Umbilical cord (tissue), 2 donors: ENCODE results near the gene UGT2B7. TPM values are rescaled to one million over a fixed set of nuclear protein-coding genes. Genes with fewer than 3 reads are reported as not detected.
A peak's percentile ranks its signal among the peaks of the same experiment; 100 is the strongest.
"Not testable (repeated sequence)": the region's sequence is repeated elsewhere in the genome, so short reads cannot be mapped to it uniquely, and the experiment has no call there.

Source experiments
- DNase-seq: peaks from one replicate; pipeline ENCODE4 v3.0.0-alpha.2; 2015; ENCODE audit warnings: low spot score
- total RNA-seq: library from RNA; depleted of rRNA; stranded (reverse); fragments of >200 nt; gene quantifications from one replicate; pipeline ENCODE4 v1.2.3, GENCODE V29; 2014; ENCODE audit warnings: low replicate concordance; ENCODE audit not compliant: insufficient read depth

The UGT2B7 gene
- total RNA-seq, 1 donor from 2014 or later, result 4.8 TPM

GRCh38 chr4:69088473-69088872, 7.8 kb upstream of the UGT2B7 start:
- DNase-seq, result no peak

- DNase-seq, result no peak
Measured at GRCh38 chr4:69089388-69089787, 6.9 kb upstream of the UGT2B7 start.

GRCh38 chr4:69092190-69092589, 4.1 kb upstream of the UGT2B7 start:
- no peak for DNase-seq

GRCh38 chr4:69092980-69093568, 3.2 kb upstream of the UGT2B7 start:
- no peak for DNase-seq

- no peak for DNase-seq
Measured at GRCh38 chr4:69093681-69094080, 2.6 kb upstream of the UGT2B7 start.

GRCh38 chr4:69095301-69095731, 958 bp upstream of the UGT2B7 start:
- no peak for DNase-seq

- no peak for DNase-seq
Measured at GRCh38 chr4:69096810-69097209, 536 bp downstream of the UGT2B7 start.

GRCh38 chr4:69098470-69098869, 2.2 kb downstream of the UGT2B7 start:
- no peak for DNase-seq

GRCh38 chr4:69099910-69100309, 3.6 kb downstream of the UGT2B7 start:
- DNase-seq, result no peak

- DNase-seq, result not testable (repeated sequence)
Measured at GRCh38 chr4:69102668-69103067, 6.4 kb downstream of the UGT2B7 start.

- DNase-seq, result no peak
Measured at GRCh38 chr4:69104719-69105275, 8.5 kb downstream of the UGT2B7 start.

- not testable (repeated sequence) for DNase-seq
Measured at GRCh38 chr4:69115151-69115850, 19.0 kb downstream of the UGT2B7 start.

GRCh38 chr4:69115851-69116213, 19.6 kb downstream of the UGT2B7 start:
- no peak for DNase-seq

GRCh38 chr4:69116645-69117321, 20.5 kb downstream of the UGT2B7 start:
- peak; percentile 63 for DNase-seq

GRCh38 chr4:69120870-69121269, 24.6 kb downstream of the UGT2B7 start:
- no peak for DNase-seq

GRCh38 chr4:69122476-69122875, 26.2 kb downstream of the UGT2B7 start:
- no peak for DNase-seq

- DNase-seq, result peak; percentile 6
Measured at GRCh38 chr4:69124941-69125340, 28.7 kb downstream of the UGT2B7 start.

GRCh38 chr4:69126024-69126423, 29.8 kb downstream of the UGT2B7 start:
- no peak for DNase-seq

- DNase-seq, result no peak
Measured at GRCh38 chr4:69133993-69134392, 37.7 kb downstream of the UGT2B7 start.

GRCh38 chr4:69134471-69134870, 38.2 kb downstream of the UGT2B7 start:
- DNase-seq, result no peak

- DNase-seq, result no peak
Measured at GRCh38 chr4:69141320-69141719, 45.0 kb downstream of the UGT2B7 start.

- no peak for DNase-seq
Measured at GRCh38 chr4:69147334-69147733, 51.1 kb downstream of the UGT2B7 start.

- DNase-seq, result no peak
Measured at GRCh38 chr4:69154021-69154420, 57.7 kb downstream of the UGT2B7 start.
